DND-41 (cell line): ENCODE data around the gene RAD9A.

Experiments
- ATAC-seq: fragments of 200-7000 bp; cut with Tn5 transposase; 3 replicates; pipeline ENCODE4 v1.9.1; 2021; ENCODE audit warnings: low read depth; ENCODE audit not compliant: insufficient read depth
- DNase-seq: peaks from one replicate; pipeline ENCODE4 v3.0.0-alpha.2; 2020
- H2AFZ ChIP-seq: 2 replicates; pipeline ENCODE4 v1.6.0; 2012; ENCODE audit warnings: low read depth, low read length
- H3K27ac ChIP-seq: 2 replicates; pipeline ENCODE4 v1.5.1; 2012; ENCODE audit warnings: low read length, inconsistent platforms
- H3K27me3 ChIP-seq: fragments of 200-600 bp; sonication (generic); 2 replicates; pipeline ENCODE4 v1.6.0; 2012; ENCODE audit warnings: low read length, mild to moderate bottlenecking, inconsistent platforms; ENCODE audit not compliant: insufficient read depth, poor library complexity
- H3K36me3 ChIP-seq: 2 replicates; pipeline ENCODE4 v1.5.1; 2012; ENCODE audit warnings: low read length, inconsistent platforms; ENCODE audit not compliant: insufficient read depth
- H3K4me1 ChIP-seq: 2 replicates; pipeline ENCODE4 v1.5.1; 2012; ENCODE audit warnings: mild to moderate bottlenecking, low read length; ENCODE audit not compliant: insufficient read depth
- H3K4me2 ChIP-seq: 2 replicates; pipeline ENCODE4 v1.6.0; 2012; ENCODE audit warnings: mild to moderate bottlenecking, moderate library complexity, low read length, inconsistent platforms; ENCODE audit not compliant: insufficient read depth
- H3K4me3 ChIP-seq, 2 experiments: fragments of 200-600 bp in 1 of 2; shearing (Covaris generic) in 1 of 2; 2 replicates each; pipeline ENCODE4 v1.5.1; 2012 to 2016; ENCODE audit warnings: inconsistent platforms in 2 of 2, low read length in 2 of 2, mild to moderate bottlenecking in 2 of 2, low read depth in 1 of 2, moderate library complexity in 1 of 2
- H3K79me2 ChIP-seq: 2 replicates; pipeline ENCODE4 v1.6.0; 2012; ENCODE audit warnings: low read length, inconsistent platforms; ENCODE audit not compliant: insufficient read depth
- H3K9ac ChIP-seq: 2 replicates; pipeline ENCODE4 v1.6.0; 2012; ENCODE audit warnings: low read depth, mild to moderate bottlenecking, inconsistent platforms, low read length, moderate library complexity
- H3K9me3 ChIP-seq: 2 replicates; pipeline ENCODE4 v1.5.1; 2012; ENCODE audit warnings: low read length, moderate library complexity, mild to moderate bottlenecking, inconsistent platforms; ENCODE audit not compliant: insufficient read depth, severe bottlenecking
- H4K20me1 ChIP-seq: 2 replicates; pipeline ENCODE4 v1.6.0; 2012; ENCODE audit warnings: low read length; ENCODE audit not compliant: insufficient read depth
- EZH2 ChIP-seq: IDR thresholded peaks from 3 replicates; pipeline ENCODE4 v1.6.1; 2012; ENCODE audit warnings: borderline replicate concordance, low read depth, mild to moderate bottlenecking, moderate library complexity, low read length, inconsistent platforms; ENCODE audit not compliant: severe bottlenecking
- TF ChIP-seq, protein P1 (sequence below): IDR thresholded peaks from 2 replicates; pipeline ENCODE4 v1.5.1; 2012; ENCODE audit warnings: borderline replicate concordance, low read length, moderate library complexity, mild to moderate bottlenecking; ENCODE audit not compliant: poor library complexity, severe bottlenecking; ENCODE audit errors: extremely low read depth

RAD9A gene

DNA sequence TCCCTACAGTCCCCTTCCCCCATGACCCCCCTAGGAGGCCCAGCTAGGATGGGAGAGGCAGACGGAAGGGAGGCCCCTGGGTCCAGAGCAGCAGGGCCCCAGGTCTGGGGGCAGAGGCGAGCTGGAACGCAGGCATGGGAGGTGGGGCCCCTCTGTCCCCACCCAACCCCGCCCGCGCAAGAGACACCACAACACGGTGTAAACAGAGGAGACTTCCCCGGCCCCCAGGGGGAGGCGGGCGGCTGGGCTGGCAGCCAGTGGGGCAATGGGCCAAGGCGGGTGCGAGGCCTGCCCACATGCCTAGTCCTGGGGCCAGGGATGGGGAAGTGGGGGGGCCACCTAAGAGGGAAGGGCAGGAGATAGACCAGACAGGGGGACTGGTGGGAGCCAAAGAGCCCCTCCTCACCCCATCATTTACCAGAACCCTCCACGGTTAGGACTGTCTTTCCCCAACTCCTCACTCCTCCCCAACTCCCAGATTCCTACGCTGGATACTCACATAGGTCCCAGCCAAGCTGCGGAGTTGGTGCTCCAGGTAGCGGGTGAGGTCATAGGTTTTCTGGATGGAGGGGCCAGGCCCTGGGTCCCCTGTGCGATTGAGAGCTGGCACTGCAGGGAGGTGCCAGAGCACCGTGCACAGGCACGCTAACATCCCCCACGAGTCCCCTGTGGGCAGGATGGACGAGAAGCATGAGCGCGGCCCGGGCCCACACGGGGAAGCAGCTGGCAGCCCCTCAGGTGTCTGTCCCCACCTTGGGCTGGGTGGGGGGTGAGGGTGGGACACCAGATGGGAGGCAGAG lies 24.6 kb upstream of the RAD9A start:
- no peaks in the 10 kb centered on the region for H3K79me2 ChIP-seq

DNA sequence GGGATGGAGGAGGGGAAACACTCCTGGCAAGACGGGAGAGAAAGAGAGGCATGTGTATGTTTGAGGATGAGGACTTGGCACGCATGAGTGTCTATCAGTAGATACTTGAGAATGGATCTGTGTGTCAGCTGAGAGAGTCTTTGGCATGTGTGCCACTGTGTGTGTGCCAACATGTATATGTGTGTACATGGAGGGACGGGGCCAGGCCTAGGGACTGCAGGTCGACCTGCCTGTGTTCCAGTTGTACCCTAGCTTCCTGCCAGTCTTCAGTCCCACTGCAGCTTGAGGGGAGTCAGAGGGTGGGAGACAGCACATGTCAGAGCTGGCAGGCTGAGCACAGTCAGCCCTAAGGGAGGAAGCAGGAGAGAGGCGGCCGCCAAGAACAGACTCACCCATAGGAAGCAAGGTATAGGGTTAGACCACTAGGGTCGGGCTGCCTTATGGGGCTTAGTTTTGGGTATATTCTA lies 24.0 kb upstream of the RAD9A start:
- Histone ChIP-seq H3K4me1 (peaks cover 17% of the 10 kb centered on the region), H2AFZ (no peak overlapping the region), H3K4me2 (no peak overlapping the region), H4K20me1 (peaks cover 22% of the 10 kb centered on the region), H3K27me3 (peaks cover 40% of the 10 kb centered on the region), H3K79me2 (no peaks in the 10 kb centered on the region), H3K36me3 (no peaks in the 10 kb centered on the region), H3K9ac (no peak overlapping the region), H3K27ac (no peak overlapping the region), H3K9me3 (no peaks in the 10 kb centered on the region), H3K4me3 (no peak overlapping the region)
- ATAC-seq, result no peak
- TF ChIP-seq, protein P1, sequence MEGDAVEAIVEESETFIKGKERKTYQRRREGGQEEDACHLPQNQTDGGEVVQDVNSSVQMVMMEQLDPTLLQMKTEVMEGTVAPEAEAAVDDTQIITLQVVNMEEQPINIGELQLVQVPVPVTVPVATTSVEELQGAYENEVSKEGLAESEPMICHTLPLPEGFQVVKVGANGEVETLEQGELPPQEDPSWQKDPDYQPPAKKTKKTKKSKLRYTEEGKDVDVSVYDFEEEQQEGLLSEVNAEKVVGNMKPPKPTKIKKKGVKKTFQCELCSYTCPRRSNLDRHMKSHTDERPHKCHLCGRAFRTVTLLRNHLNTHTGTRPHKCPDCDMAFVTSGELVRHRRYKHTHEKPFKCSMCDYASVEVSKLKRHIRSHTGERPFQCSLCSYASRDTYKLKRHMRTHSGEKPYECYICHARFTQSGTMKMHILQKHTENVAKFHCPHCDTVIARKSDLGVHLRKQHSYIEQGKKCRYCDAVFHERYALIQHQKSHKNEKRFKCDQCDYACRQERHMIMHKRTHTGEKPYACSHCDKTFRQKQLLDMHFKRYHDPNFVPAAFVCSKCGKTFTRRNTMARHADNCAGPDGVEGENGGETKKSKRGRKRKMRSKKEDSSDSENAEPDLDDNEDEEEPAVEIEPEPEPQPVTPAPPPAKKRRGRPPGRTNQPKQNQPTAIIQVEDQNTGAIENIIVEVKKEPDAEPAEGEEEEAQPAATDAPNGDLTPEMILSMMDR, result no peak
- no peak for TF ChIP-seq EZH2
- DNase-seq, result no peak

More for the DNA sequence above, 24.6 kb upstream of the RAD9A start:
- Histone ChIP-seq H3K4me1 (peaks cover 12% of the 10 kb centered on the region), H3K4me3 (no peak overlapping the region), H3K27ac (no peak overlapping the region), H3K9ac (no peak overlapping the region), H4K20me1 (peaks cover 21% of the 10 kb centered on the region), H3K9me3 (no peaks in the 10 kb centered on the region), H3K36me3 (no peaks in the 10 kb centered on the region), H2AFZ (no peak overlapping the region), H3K4me2 (no peak overlapping the region), H3K27me3 (peaks cover 34% of the 10 kb centered on the region)
- DNase-seq (no peak), ATAC-seq (no peak)
- TF ChIP-seq, protein P1, result no peak
- TF ChIP-seq EZH2, result no peak

DNA sequence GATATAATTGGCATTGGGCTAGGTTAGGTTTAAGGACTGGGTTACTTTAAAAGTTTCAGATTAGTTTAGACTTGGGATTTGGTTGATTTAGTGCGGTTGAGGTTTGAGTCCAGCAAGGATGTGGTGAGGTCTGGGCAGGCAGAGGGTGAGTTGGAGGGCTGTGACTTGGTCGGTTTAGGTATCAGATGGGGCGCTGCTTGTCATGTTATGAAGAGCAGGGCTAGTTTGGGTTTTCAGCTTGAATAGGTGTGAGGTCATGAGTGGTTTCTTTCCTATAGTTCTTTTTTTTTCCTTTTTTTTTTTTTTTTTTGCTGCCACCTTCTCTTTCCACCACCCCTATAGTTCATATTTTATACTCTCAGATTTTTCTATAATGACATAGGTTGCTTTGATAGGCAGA lies 23.2 kb upstream of the RAD9A start:
- TF ChIP-seq EZH2, result no peak
- TF ChIP-seq, protein P1, result no peak
- peaks cover 49% of the 10 kb centered on the region for H3K27me3 ChIP-seq
- no peak overlapping the region for H2AFZ ChIP-seq
- no peak overlapping the region for H3K9ac ChIP-seq
- ATAC-seq, result no peak
- peaks cover 26% of the 10 kb centered on the region for H3K4me1 ChIP-seq
- H3K79me2 ChIP-seq, result no peaks in the 10 kb centered on the region
- H3K27ac ChIP-seq, result no peak overlapping the region
- DNase-seq, result no peak
- H3K4me3 ChIP-seq, result no peak overlapping the region
- peaks cover 22% of the 10 kb centered on the region for H4K20me1 ChIP-seq
- no peaks in the 10 kb centered on the region for H3K36me3 ChIP-seq
- no peak overlapping the region for H3K4me2 ChIP-seq
- H3K9me3 ChIP-seq, result no peaks in the 10 kb centered on the region
